HAP-1 (cell line): ENCODE data around the gene NFATC1.

Experiments used
- DNase-seq, 2 experiments: peaks; one replicate each; pipeline ENCODE4 v3.0.0-alpha.2; 2016 to 2020; ENCODE audit warnings: low spot score in 2 of 2
- H3K27me3 ChIP-seq: fragments of 250-450 bp; sonication (Bioruptor Pico); 2 replicates; pipeline ENCODE4 v1.5.1; 2020; ENCODE audit warnings: low read depth, mild to moderate bottlenecking, moderate library complexity
- H3K36me3 ChIP-seq: fragments of 250-450 bp; sonication (Bioruptor Pico); replicated peaks from 2 replicates; pipeline ENCODE4 v1.5.1; 2020; ENCODE audit warnings: mild to moderate bottlenecking
- H3K4me1 ChIP-seq: fragments of 250-450 bp; sonication (Bioruptor Pico); 2 replicates; pipeline ENCODE4 v1.5.1; 2020; ENCODE audit warnings: mild to moderate bottlenecking
- H3K4me3 ChIP-seq: fragments of 250-450 bp; sonication (Bioruptor Pico); 2 replicates; pipeline ENCODE4 v1.5.1; 2020; ENCODE audit warnings: mild to moderate bottlenecking, moderate library complexity
- H3K9me3 ChIP-seq: fragments of 250-450 bp; sonication (Bioruptor Pico); 2 replicates; pipeline ENCODE4 v1.5.1; 2020; ENCODE audit warnings: mild to moderate bottlenecking, moderate library complexity
- in situ Hi-C: fragments of 300-500 bp; cut with MboI; formaldehyde crosslinking; loops from 3 replicates; pipeline ENCODE4 v1.14.3; 2020; ENCODE audit warnings: low sequenced_read_pairs, inconsistent platforms, mixed read lengths

NFATC1 gene

DNA sequence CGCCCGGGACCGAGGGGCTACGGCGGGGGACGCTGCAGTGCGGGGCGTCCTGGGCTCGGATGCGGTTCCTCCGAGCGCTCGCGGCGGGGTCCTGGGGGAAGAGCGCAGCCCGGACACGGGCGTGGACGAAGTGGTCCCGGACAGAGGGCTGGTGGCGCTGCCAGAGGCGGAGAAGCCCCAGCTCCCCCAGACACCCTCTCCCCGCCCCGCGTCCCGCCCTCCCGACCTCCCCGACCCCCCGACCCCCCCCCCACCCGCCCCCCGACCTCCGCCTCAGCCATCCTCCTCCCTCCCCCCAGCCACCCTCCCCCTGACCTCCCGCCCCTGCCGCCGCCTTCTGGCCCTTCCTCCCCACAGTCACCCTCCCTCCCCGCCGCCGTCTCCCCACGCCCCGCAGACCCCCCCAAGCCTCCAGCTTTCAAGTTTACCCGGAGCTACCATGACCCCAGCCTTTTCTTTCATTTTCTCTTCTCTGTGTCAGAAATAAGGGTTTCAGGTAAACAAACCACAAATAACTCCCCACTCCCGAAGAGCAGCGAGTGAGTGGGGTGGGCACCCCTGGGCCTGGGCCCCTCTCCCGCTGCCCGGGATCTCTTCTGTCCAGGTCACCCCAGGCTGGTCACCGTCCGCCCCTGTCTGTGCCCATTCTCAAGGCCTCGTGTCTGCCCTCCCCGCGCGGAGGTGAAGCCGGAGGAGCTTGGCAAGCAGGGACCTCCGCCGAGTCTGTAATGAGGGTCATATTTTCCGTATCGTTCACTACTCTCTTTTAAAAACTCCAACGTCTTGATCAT, 5.1 kb downstream of the NFATC1 start:
- in situ Hi-C loops, result no loop called here
- H3K4me3 ChIP-seq, result peak overlapping the region; percentile 38
- H3K4me1 ChIP-seq, result peaks cover 9% of the 10 kb centered on the region

GRCh38 chr18:79401494-79402208, 5.9 kb downstream of the NFATC1 start:
- Histone ChIP-seq H3K4me1 (peaks cover 9% of the 10 kb centered on the region), H3K9me3 (no peaks in the 10 kb centered on the region), H3K36me3 (no peaks in the 10 kb centered on the region), H3K4me3 (no peak overlapping the region), H3K27me3 (no peaks in the 10 kb centered on the region)
- DNase-seq, result no peak
- in situ Hi-C loops, result no loop called here

More for the DNA sequence above, 5.1 kb downstream of the NFATC1 start:
- Histone ChIP-seq H3K36me3 (no peaks in the 10 kb centered on the region), H3K27me3 (no peaks in the 10 kb centered on the region), H3K9me3 (no peaks in the 10 kb centered on the region)
- DNase-seq, result no peak

DNA sequence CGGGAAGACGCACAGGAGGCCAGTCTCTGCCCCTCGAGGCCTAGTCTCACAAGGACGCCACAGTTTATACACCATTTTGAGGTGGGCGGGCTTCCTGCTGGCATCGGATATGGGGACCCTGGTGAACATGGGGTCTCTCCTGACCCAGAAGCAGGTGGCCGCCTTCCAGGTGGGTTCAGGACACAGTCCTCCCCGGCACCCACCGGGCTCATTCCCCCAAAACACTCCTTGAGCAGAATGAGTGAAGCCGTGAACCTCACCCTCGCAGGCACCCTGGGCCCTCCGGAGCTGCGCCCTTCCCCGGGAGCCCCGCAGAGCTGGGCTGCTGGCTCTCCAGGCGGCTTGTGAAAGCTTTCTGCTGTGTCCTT, 6.5 kb downstream of the NFATC1 start:
- no peak for DNase-seq
- no peaks in the 10 kb centered on the region for H3K36me3 ChIP-seq
- peaks cover 6% of the 10 kb centered on the region for H3K4me1 ChIP-seq
- H3K9me3 ChIP-seq, result no peaks in the 10 kb centered on the region
- H3K4me3 ChIP-seq, result no peak overlapping the region
- in situ Hi-C loops, result no loop called here
- H3K27me3 ChIP-seq, result no peaks in the 10 kb centered on the region

DNA sequence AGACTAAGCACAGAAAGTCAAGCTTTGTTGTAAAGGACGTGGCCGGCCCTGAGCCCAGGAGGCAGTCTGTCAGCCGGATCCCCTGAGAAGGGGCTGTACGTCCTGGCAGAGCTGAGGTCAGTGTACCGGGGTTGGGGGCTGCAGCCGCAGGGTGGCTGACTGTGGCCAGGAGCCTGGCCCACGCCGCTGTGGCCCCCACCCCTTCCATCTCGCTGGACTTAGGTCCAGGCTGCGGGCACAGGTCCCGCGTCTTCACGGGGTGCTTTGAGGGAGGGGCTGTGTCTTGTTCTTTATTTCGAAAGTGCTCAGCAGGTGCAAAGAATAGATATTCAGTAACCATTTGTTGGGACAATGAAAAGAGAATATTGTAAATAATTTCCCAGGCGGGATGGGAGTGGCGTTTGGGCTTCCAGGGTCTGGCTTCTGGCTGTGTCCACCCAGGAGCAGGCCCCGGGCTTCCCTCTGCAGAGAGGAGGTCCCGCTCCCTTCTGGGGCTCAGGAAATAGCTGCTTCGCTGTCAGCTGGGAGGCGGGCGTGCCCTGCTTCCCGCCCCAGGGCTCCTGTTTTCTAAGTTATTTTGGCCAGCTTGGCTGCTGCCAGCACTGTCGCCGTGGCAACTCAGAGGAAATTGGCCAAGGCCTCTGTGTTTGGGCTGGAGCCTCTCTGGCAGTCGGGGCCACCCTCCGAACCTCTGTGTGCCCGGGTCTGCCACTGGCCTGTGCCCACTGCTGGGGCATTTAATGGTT, 7.4 kb downstream of the NFATC1 start:
- Histone ChIP-seq H3K4me1 (peaks cover 4% of the 10 kb centered on the region), H3K27me3 (no peaks in the 10 kb centered on the region), H3K4me3 (no peak overlapping the region), H3K9me3 (no peaks in the 10 kb centered on the region), H3K36me3 (no peaks in the 10 kb centered on the region)
- in situ Hi-C loops, result no loop called here
- peak in 1 of 2 experiments; percentile 65 for DNase-seq

GRCh38 chr18:79403723-79404566, 8.2 kb downstream of the NFATC1 start:
- Histone ChIP-seq H3K9me3 (no peaks in the 10 kb centered on the region), H3K27me3 (no peaks in the 10 kb centered on the region), H3K36me3 (no peaks in the 10 kb centered on the region), H3K4me3 (no peak overlapping the region), H3K4me1 (peaks cover 4% of the 10 kb centered on the region)
- in situ Hi-C loops, result no loop called here
- no peak for DNase-seq

GRCh38 chr18:79404567-79404910, 8.8 kb downstream of the NFATC1 start:
- no peaks in the 10 kb centered on the region for H3K9me3 ChIP-seq
- H3K4me1 ChIP-seq, result peaks cover 4% of the 10 kb centered on the region
- no peak for DNase-seq
- no peak overlapping the region for H3K4me3 ChIP-seq
- H3K36me3 ChIP-seq, result no peaks in the 10 kb centered on the region
- no peaks in the 10 kb centered on the region for H3K27me3 ChIP-seq
- in situ Hi-C loops, result no loop called here

DNA sequence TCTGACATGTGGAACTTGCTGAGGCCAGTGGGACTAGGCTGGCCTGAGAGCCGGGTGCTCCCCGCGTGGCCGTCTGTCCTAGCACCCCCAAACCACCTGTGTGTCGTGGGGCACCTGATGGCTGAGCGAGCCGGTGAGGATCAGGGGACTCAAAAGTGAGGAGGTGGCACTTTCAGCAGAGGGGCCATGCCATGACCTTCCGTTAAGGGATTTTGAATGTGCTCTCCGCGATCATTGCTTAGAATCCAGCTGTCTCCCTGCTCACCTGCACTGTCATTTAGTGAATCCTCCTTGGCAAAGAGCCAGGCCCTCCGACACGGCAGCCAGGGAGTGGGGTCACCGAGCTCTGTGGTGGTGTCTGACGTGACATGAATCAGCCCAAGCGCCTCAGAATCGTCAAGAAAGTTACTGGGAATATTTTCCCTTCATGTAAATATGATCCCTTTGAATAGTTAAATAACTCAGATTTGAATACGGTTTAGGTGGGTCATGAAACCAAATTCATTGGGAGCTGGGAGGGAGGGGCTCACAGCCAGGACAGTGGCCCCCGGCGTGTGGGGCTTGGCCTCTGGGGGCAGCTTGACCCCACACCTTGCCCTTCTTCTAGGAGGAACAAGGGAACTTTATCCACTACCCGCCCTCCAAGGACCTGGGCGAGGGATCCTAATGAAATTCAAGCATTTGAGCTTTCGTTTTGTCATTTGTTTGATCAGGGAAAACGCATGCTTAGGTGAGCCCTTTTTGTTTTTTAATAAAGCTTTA, 9.5 kb downstream of the NFATC1 start:
- no peak for DNase-seq
- peaks cover 4% of the 10 kb centered on the region for H3K4me1 ChIP-seq
- in situ Hi-C loops, result no loop called here
- no peaks in the 10 kb centered on the region for H3K27me3 ChIP-seq
- H3K4me3 ChIP-seq, result no peak overlapping the region
- H3K36me3 ChIP-seq, result no peaks in the 10 kb centered on the region
- H3K9me3 ChIP-seq, result no peaks in the 10 kb centered on the region

DNA sequence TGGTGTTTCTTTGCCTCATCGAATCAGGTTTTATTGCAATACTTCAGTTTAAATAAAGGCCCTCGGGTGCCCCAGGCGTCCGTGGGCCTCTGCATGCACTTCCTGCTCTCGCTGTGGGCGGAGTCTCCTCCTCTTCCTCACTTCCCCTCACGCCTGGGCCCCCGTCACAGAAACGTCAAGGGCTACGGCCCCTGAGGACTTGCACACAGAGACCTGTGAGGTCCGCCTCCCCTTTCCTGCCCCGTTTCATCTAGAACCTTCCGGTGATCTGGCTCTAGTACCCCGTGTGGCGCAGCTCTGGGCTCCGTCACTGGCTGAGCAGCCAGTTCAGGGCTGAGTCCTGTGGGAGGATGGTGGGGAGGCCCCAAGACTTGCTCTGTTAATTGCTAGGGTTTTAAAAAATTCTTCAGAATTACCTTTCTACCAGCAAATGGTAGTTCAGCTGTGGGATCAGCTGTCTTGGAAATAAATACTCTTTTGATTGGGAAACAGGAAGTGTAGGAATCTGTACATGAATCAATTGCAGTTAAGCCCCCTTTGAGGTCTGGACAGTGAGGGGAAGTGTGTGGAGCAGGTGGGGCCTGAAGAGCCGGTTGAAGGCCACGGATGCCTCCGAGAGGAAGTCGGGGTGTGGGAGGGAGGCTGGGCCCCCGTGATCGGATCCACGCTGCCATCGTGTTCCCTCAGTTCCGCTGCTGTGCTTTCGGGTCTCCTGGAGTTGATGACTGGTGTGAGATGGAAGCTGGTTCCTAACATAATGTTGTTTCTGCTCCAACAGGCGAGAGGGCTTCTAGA, 10.2 kb downstream of the NFATC1 start:
- H3K4me1 ChIP-seq, result peaks cover 4% of the 10 kb centered on the region
- DNase-seq, result no peak

DNA sequence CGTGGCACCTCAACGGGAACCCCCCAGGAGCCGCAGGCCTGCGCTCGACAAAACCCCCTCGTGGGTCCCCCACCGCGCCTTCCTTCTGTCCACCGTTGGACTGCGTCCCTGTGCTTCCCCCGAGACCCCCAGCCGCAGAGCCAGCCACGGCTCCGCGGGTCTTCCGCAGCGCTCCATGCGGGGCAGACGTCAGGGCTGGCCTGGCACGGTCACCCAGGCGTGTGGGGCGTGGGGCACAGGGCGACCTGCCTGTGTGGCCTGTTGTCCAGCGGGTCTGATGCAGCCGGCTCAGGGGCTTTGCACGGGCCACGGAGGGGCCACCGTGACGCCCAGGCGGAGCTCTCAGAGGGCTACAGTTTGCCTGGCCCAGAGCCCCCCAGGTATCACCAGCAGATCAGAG, 11.0 kb downstream of the NFATC1 start:
- no peak for DNase-seq
- H3K27me3 ChIP-seq, result no peaks in the 10 kb centered on the region
- in situ Hi-C loops, result no loop called here

More for the DNA sequence above, 10.2 kb downstream of the NFATC1 start:
- no peak overlapping the region for H3K4me3 ChIP-seq
- no peaks in the 10 kb centered on the region for H3K9me3 ChIP-seq
- H3K27me3 ChIP-seq, result no peaks in the 10 kb centered on the region
- in situ Hi-C loops, result no loop called here
- H3K36me3 ChIP-seq, result peaks cover 4% of the 10 kb centered on the region; the same call in 1 of the 2 replicates

GRCh38 chr18:79409313-79409712, 13.6 kb downstream of the NFATC1 start:
- DNase-seq, result no peak
- no peak overlapping the region for H3K4me3 ChIP-seq
- H3K27me3 ChIP-seq, result no peaks in the 10 kb centered on the region
- no peaks in the 10 kb centered on the region for H3K4me1 ChIP-seq
- in situ Hi-C loops, result no loop called here
- peaks cover 5% of the 10 kb centered on the region; the same call in 1 of the 2 replicates for H3K36me3 ChIP-seq
- no peaks in the 10 kb centered on the region for H3K9me3 ChIP-seq

More for the DNA sequence above, 11.0 kb downstream of the NFATC1 start:
- Histone ChIP-seq H3K36me3 (peaks cover 5% of the 10 kb centered on the region; the same call in 1 of the 2 replicates), H3K4me3 (no peak overlapping the region), H3K4me1 (peaks cover 4% of the 10 kb centered on the region), H3K9me3 (no peaks in the 10 kb centered on the region)

DNA sequence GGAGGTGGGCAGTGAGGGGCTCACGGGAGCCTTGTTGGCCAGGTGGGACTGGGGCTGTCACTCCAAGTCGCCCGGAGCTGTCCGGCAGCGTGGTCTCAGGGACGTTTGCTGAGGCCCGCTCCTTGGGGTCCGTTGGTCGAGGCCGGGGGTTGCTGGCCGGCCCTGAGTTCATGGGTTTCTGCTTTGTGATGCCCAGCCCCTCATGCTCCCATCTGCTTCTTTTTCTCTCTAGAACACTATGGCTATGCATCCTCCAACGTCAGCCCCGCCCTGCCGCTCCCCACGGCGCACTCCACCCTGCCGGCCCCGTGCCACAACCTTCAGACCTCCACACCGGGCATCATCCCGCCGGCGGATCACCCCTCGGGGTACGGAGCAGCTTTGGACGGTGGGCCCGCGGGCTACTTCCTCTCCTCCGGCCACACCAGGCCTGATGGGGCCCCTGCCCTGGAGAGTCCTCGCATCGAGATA, 14.5 kb downstream of the NFATC1 start:
- H3K4me3 ChIP-seq, result no peak overlapping the region
- no peak for DNase-seq
- no peaks in the 10 kb centered on the region for H3K9me3 ChIP-seq
- H3K4me1 ChIP-seq, result no peaks in the 10 kb centered on the region
- in situ Hi-C loops, result no loop called here
- peaks cover 10% of the 10 kb centered on the region; the same call in 1 of the 2 replicates for H3K36me3 ChIP-seq
- no peaks in the 10 kb centered on the region for H3K27me3 ChIP-seq
